ENCODE data around the gene SORL1-AS1.

SORL1-AS1 gene

GRCh38 chr11:121476379-121477032 is 23.7 kb upstream of the SORL1-AS1 start:
- DNase-seq, result no peak

- no peak for DNase-seq
These were observed 21.9 kb upstream of the SORL1-AS1 start for GRCh38 chr11:121474680-121475079.

GRCh38 chr11:121473064-121473777 is 20.5 kb upstream of the SORL1-AS1 start:
- peak in 20 of 51 donors; percentile 11 to 72 (median 42) for DNase-seq

GRCh38 chr11:121472312-121472711 is 19.5 kb upstream of the SORL1-AS1 start:
- no peak for DNase-seq

GRCh38 chr11:121471167-121471566 is 18.4 kb upstream of the SORL1-AS1 start:
- no peak for DNase-seq

- no peak for DNase-seq
These were observed 17.1 kb upstream of the SORL1-AS1 start for GRCh38 chr11:121469910-121470309.

GRCh38 chr11:121467965-121468364 is 15.2 kb upstream of the SORL1-AS1 start:
- DNase-seq, result peak in 3 of 51 donors; percentile 26 to 32 (median 26)

- DNase-seq, result no peak
These were observed 14.7 kb upstream of the SORL1-AS1 start for GRCh38 chr11:121467471-121467870.

GRCh38 chr11:121466063-121466794 is 13.5 kb upstream of the SORL1-AS1 start:
- DNase-seq, result peak in 46 of 51 donors; percentile 16 to 90 (median 72)

GRCh38 chr11:121465709-121466062 is 12.9 kb upstream of the SORL1-AS1 start:
- no peak for DNase-seq

GRCh38 chr11:121464352-121464946 is 11.7 kb upstream of the SORL1-AS1 start:
- peak in 26 of 51 donors; percentile 17 to 78 (median 43) for DNase-seq

GRCh38 chr11:121463689-121464335 is 11.0 kb upstream of the SORL1-AS1 start:
- DNase-seq, result no peak

- DNase-seq, result no peak
These were observed 9.1 kb upstream of the SORL1-AS1 start for GRCh38 chr11:121461843-121462242.

GRCh38 chr11:121460941-121461514 is 8.3 kb upstream of the SORL1-AS1 start:
- DNase-seq, result no peak

- DNase-seq, result no peak
These were observed 6.7 kb upstream of the SORL1-AS1 start for GRCh38 chr11:121459413-121460017.

- no peak for DNase-seq
These were observed 5.8 kb upstream of the SORL1-AS1 start for GRCh38 chr11:121458551-121458950.

- peak in 1 of 51 donors; percentile 23 for DNase-seq
These were observed 4.2 kb upstream of the SORL1-AS1 start for GRCh38 chr11:121456816-121457431.

- no peak for DNase-seq
These were observed 3.4 kb upstream of the SORL1-AS1 start for GRCh38 chr11:121456151-121456550.

- no peak for DNase-seq
These were observed 2.3 kb upstream of the SORL1-AS1 start for GRCh38 chr11:121455115-121455514.

Data from hypothalamus (tissue), 51 donors.